Measurements from ENCODE around the gene CCDC157. TPM values are rescaled to one million over a fixed set of nuclear protein-coding genes. Genes with fewer than 3 reads are reported as not detected.

The CCDC157 gene
- total RNA-seq, 4 donors from 2014 or later: 1.0 to 10.5 (median 5.2) TPM

DNA sequence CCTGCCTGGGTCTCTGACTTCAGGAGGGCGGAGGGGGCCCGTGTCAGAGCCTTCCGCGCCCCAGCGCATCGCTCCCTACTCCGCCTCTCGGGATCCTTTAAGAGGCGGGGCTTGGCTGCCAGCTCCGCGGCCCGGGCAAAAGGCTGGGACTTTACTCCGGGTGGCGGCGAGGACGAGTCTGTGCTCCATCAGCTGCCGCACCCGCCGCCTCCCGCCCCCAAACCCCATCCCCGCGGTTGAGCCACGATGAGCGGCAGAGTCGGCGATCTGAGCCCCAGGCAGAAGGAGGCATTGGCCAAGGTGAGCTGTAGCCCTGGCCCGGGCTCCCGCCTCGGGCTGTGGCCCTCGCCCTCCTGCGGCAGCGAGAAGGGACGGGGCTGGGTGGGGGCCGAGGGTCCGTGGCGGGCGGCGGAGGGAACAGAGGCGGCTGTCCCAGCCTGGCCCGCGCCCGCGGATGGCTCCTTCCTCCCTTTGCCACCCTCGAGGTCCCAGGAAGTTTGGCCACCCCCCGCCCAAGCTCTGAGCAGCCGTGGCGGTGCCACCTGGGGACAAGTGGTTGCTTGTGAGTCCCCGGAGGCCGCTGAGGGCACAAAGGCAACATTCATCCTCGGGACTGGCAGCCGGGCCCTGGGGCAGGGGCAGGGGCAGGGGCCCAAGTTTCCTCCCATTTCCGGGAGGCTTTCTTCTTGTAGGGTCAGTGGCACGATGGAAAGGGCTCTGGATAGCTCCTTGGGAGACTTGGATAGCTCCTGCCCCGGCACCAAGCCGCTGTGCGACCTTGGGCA is 40.3 kb downstream of the CCDC157 start, which contains the start of gene SEC14L2:
Gene SEC14L2 (plus strand): TSS at position 148 of the 785 bp plus-strand sequence. CDS start 99 bp downstream, at position 247.
- peaks cover 0 to 18% of the 10 kb centered on the region in 2 donors for H3K27me3 ChIP-seq
- H3K36me3 ChIP-seq: no peaks in the 10 kb centered on the region
- TF ChIP-seq POLR2A (IDR thresholded peaks at IDR 0.05) (peak; percentile 40 to 42), EP300 (IDR thresholded peaks at IDR 0.05) (peak in 1 of 2 donors; percentile 64)
- TF ChIP-seq, protein P1, sequence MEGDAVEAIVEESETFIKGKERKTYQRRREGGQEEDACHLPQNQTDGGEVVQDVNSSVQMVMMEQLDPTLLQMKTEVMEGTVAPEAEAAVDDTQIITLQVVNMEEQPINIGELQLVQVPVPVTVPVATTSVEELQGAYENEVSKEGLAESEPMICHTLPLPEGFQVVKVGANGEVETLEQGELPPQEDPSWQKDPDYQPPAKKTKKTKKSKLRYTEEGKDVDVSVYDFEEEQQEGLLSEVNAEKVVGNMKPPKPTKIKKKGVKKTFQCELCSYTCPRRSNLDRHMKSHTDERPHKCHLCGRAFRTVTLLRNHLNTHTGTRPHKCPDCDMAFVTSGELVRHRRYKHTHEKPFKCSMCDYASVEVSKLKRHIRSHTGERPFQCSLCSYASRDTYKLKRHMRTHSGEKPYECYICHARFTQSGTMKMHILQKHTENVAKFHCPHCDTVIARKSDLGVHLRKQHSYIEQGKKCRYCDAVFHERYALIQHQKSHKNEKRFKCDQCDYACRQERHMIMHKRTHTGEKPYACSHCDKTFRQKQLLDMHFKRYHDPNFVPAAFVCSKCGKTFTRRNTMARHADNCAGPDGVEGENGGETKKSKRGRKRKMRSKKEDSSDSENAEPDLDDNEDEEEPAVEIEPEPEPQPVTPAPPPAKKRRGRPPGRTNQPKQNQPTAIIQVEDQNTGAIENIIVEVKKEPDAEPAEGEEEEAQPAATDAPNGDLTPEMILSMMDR (IDR thresholded peaks at IDR 0.05): no peak
- peaks cover 0 to 51% (median 9%) of the 10 kb centered on the region in 4 donors for H3K4me1 ChIP-seq
- 0 to 1% methylated on average over 36 to 44 of the region's 56 CpGs for WGBS, 2 donors
- H3K9me3 ChIP-seq: no peaks in the 10 kb centered on the region
- H3K27ac ChIP-seq: peak within 1 kb of the TSS; percentile 68 to 91 (median 86)
- DNase-seq (ENCODE audit: low spot score in 2 of 2): peak; percentile 44 to 59
- H3K4me3 ChIP-seq: peak within 1 kb of the TSS; percentile 56 to 81 (median 73)

DNA sequence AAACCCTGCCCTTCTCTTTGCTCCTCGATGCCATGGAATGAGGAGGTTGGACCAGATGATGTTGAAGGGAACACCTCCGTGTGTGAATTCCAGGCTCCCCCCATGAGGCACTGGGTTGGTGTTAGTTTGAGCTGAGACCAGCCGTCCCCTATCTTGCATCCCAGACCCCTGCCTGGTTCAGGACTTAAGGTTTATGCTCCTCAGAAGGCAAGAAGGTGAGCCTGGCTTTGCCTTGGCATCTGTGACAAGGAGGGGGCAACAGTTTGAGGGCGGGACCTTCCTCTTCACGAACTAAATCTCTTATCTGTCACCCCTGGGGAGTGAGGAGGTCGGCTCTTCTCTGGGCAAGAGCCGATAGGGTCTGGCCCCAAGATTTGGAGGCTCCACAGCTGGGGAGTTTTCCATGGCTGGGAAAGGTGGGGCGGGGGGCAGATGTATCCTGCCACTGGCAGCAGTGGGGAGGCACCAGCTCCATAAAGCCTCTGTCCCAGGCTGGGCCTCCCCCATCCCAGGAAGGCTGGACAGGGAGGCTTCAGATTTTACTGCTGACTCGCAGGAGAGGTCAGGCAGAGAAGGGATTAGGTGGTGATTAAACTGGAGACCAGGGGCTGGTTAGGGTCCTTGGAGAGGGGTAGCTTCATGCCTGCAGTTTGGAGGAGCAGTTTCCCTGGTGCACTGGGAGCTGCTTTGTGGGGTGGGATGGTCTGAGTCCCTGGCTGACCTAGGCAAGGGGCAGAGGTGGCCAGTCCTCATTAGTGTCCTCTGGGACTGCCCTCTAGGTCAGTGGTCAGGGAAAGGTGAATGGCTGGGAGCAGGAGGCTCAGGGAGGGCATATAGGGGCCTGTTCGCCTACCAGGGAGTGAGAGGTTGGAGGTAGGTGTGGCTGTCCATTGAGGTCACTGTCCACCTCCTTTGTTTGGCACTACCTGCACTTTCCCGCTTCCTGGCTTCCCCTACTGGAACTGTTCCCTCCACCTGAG is 41.1 kb downstream of the CCDC157 start:
- WGBS, 2 donors: 19 to 22% methylated on average over 10 to 11 of the region's 11 CpGs
- H3K27ac ChIP-seq: peak overlapping the region; percentile 68 to 91 (median 86)
- H3K4me3 ChIP-seq: peak overlapping the region; percentile 56 to 81 (median 73)
- H3K4me1 ChIP-seq: peaks cover 0 to 53% (median 10%) of the 10 kb centered on the region in 4 donors
- H3K27me3 ChIP-seq: peaks cover 0 to 18% of the 10 kb centered on the region in 2 donors
- DNase-seq (ENCODE audit: low spot score in 2 of 2): no peak
- TF ChIP-seq, protein P1 (IDR thresholded peaks at IDR 0.05): no peak
- no peak for TF ChIP-seq EP300 (IDR thresholded peaks at IDR 0.05)
- no peak for TF ChIP-seq POLR2A (IDR thresholded peaks at IDR 0.05)
- no peaks in the 10 kb centered on the region for H3K9me3 ChIP-seq
- H3K36me3 ChIP-seq: no peaks in the 10 kb centered on the region

DNA sequence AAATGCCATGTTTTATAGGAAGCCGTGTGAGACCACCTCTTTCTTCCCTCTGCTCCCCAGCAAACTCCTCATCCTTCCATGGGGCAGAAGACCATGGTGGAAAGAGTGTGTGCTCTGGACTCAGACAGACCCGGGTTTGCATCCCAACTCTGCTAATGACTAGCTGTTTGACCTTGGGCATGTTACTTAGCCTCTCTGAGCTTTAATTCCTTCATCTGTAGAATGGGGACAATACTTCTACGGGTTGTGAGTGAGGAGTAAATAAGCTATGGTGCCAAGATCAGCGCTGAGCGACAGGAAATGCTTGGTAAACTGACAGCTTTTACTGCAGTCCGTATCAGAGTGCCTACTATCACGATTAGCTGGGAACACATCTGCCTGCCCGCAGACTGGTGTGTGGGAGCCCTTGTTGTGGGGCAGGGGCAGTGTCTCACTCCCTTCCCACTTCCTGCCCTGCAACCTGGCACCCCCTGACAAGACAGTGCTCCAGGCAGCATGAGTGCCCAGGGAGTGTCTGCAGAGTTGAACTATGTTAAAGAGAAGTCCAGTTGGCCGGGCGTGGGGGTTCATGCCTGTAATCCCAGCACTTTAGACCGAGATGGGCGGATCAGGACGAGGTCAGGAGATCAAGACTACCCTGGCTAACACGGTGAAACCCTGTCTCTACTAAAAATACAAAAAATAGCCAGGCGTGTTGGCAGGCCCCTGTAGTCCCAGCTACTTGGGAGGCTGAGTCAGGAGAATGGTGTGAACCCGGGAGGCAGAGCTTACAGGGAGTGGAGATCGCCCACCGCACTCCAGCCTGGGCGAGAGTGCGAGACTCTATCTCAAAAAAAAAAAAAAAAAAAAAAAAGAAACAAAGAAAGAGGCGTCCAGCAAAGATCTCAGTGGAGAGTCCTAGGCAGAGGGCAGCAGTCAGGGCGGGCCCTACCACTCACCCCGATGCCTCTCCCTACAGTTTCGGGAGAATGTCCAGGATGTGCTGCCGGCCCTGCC is 42.2 kb downstream of the CCDC157 start:
- H3K27me3 ChIP-seq: peaks cover 0 to 18% of the 10 kb centered on the region in 2 donors
- H3K27ac ChIP-seq: peak overlapping the region in 3 of 4 donors; percentile 68 to 91 (median 88)
- H3K4me3 ChIP-seq: peak overlapping the region in 1 of 4 donors; percentile 71
- 34 to 39% methylated on average over 25 of the region's 25 CpGs for WGBS, 2 donors
- no peak for TF ChIP-seq EP300 (IDR thresholded peaks at IDR 0.05)
- no peak for TF ChIP-seq POLR2A (IDR thresholded peaks at IDR 0.05)
- TF ChIP-seq, protein P1 (IDR thresholded peaks at IDR 0.05): no peak
- DNase-seq (ENCODE audit: low spot score in 2 of 2): no peak
- no peaks in the 10 kb centered on the region for H3K9me3 ChIP-seq
- peaks cover 0 to 6% (median 0%) of the 10 kb centered on the region in 3 donors for H3K36me3 ChIP-seq
- peaks cover 0 to 50% (median 10%) of the 10 kb centered on the region in 4 donors for H3K4me1 ChIP-seq

DNA sequence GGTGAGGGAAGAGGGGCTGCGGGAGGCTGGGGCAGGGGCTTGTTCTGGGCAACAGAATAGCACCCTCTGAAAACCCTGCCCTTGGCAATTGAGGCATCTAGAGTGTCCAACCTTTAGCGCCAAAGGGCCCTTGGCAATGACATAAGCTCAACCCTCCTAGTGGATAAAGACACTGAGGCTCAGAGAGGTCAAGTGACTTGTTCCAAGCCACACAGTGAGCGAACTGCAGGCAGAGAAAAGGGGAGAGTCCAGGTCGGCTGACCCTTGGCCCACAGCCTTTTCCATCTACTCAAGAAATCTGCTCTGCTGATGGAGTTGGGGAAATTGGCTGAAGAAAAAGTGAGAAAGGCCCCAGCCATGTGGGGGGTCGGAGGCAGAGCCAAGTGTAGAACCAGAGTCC is 42.9 kb downstream of the CCDC157 start:
- Histone ChIP-seq H3K9me3 (no peaks in the 10 kb centered on the region), H3K36me3 (peaks cover 0 to 6% (median 0%) of the 10 kb centered on the region in 3 donors), H3K4me3 (no peak overlapping the region), H3K27ac (peak overlapping the region in 2 of 4 donors; percentile 88 to 91), H3K27me3 (peaks cover 0 to 17% of the 10 kb centered on the region in 2 donors), H3K4me1 (peaks cover 0 to 50% (median 10%) of the 10 kb centered on the region in 4 donors)
- 64 to 70% methylated on average over 5 of the region's 5 CpGs for WGBS, 2 donors
- TF ChIP-seq, protein P1 (IDR thresholded peaks at IDR 0.05): no peak
- no peak for TF ChIP-seq POLR2A (IDR thresholded peaks at IDR 0.05)
- TF ChIP-seq EP300 (IDR thresholded peaks at IDR 0.05): no peak
- no peak for DNase-seq (ENCODE audit: low spot score in 2 of 2)
